Stimulated activated naive CD8-positive, alpha-beta T cell treated with anti-CD3 and anti-CD28 coated beads, Interleukin-15, Interleukin-2, amounts not matched to agents 100 U/mL and 50 U/mL, for 24 hours (primary cell): ENCODE data around the gene AUTS2.

Experiments
- ATAC-seq: fragments of 150-1000 bp; cut with Tn5 transposase; one replicate; pipeline ENCODE4 v1.10.0; 2021
- DNase-seq: peaks from one replicate; pipeline ENCODE4 v3.0.0; 2021

AUTS2 gene

DNA sequence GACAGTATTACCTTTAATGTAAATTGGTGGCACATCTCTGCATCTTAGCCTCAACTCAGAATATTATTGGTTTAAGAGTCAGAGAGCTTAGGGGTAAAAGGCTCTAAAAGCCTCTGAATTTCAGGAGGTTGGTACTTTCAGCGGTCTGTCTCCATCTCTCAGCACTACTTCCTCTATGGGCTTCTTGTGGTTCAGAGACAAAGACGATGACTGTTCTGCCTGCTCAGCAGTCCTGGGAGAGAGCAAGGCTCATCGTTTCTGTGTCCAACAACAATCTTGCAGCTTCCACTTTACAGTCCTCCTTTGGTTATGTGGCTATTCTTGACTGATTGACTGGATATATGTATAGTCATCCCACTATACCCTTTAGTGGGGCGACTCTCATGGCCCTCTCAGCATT is 394.7 kb downstream of the AUTS2 start:
- ATAC-seq = no peak
- no peak for DNase-seq

DNA sequence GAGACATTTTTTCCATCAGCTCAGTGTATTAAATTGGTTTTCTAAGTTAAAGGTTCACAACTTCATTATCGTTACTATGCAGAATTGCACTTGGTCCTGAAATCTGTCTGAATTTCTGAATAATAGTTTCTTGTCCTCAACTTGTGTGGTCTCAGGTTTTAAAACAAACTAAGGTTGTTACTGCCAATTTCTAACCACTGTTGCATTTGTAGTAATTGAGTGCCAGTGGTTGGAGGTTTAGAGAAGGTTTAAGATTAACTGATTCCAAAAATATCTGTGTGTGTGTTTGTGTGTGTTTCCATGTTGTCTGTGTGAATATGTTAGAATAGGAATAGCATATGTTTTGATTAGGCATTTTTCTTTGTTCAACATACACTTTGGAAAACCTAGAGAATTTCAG is 395.9 kb downstream of the AUTS2 start:
- ATAC-seq (no peak), DNase-seq (no peak)

DNA sequence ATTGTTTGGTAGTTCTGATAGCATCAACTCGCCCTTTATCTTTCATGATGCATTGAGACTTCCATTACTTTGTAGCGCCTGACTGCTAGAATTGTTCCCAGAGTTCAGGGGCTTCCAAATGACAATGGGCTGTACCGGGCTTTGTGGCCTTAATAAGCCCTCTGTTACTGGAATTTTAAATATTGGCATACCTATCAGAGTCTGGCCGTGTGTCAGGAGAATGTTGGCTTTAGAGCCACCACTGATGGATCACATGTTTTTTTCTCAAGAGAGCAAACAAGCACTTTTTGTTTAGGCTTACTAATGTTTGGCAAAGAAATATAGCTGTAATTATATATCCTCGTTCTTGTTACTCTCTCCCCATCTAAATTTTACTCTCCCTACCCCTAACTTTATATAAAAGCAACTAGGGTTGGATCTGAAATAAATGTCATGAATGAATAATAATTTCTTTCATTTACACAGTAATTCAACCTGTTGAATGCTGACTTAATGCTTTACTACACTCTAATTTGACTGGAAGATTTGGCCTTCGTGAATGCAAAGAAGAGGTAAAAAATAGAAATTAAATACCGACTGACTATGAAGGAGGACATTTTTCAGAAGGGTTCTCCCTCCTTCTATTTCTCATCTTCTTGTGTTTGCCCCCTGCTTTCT is 396.7 kb downstream of the AUTS2 start:
- ATAC-seq (no peak), DNase-seq (no peak)

DNA sequence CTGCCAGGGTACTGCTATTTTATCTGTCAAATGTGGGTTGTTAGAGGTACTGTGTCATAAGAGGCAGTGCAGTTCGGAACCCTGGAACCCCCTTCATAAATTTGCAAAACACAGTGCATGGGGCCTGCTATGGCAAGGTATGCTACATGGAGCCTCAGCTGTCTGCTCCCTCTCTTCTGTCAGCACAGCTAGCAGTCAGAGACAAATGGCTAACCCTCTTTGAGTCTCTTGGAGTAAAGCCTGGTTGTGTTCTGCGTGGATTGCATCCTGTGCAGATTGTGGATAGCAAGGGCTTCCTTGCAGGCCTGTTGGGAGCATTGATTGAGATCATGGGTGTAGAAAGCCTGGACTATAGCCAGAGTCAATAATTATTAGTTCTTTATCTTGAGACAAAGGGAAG is 397.8 kb downstream of the AUTS2 start:
- ATAC-seq (no peak), DNase-seq (no peak)

DNA sequence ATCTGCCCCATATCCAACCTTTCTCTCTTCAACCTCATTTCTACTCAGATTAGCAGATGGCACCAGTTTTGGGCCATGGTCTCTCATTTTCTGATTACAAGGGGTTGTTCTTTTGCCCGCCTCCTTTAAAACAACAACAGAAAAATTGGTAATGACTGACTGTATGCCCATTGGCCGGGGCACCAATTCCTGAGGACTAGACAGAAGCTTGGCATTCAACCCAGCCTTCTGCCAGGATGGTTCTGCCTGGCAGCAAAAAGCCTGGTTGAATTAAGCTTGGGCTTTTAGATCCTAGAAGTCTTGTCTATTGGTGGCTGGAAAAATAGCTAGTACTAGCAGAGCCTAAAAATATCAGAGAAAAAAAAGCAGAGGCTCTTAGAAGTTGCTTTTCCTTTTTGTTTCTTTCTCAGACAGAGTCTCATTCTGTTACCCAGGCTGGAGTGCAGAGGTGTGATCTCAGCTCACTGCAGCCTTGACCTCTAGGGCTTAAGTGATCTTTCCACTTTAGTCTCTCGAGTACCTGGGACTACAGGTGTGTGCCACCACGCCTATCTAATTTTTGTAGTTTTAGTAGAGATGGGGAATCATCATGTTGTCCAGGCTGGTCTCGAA is 402.6 kb downstream of the AUTS2 start:
- ATAC-seq (no peak), DNase-seq (no peak)

DNA sequence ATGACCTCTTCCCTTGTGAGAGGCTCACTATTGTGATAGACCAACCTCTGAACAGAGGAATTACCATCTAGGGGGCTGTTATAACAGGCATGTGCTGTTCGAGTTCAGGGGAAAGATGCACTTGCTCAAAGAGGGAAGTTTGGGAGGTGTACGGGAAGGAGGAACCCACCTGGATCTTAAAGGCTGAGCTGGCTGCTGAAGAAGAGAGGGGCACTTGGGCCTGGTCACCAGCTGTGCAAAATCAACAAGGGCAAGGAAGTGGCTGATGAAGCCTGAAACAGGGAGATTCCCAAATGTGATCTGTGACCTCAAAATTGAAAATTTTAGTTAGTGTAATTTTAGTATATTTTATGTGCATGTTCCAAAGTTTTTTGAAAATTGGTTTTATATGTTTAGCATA is 407.2 kb downstream of the AUTS2 start:
- DNase-seq (no peak), ATAC-seq (no peak)

DNA sequence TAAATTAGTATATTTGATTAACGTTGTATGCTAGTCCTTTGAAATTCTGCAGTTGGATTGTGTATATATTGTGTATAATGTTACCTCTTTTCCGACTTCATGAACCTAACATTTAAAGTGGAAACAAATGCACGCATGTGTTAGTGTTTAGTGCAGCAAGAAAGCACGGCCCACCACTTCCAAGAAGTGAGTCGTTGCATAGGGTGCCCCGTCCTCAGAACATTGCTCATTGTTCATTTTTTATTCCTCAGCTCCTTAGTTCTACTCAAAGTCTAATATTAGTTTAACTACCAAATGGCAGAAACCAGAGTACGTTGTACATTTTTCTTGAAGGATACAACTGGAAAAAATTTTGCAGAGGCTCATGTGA is 407.6 kb downstream of the AUTS2 start:
- DNase-seq (no peak), ATAC-seq (no peak)

DNA sequence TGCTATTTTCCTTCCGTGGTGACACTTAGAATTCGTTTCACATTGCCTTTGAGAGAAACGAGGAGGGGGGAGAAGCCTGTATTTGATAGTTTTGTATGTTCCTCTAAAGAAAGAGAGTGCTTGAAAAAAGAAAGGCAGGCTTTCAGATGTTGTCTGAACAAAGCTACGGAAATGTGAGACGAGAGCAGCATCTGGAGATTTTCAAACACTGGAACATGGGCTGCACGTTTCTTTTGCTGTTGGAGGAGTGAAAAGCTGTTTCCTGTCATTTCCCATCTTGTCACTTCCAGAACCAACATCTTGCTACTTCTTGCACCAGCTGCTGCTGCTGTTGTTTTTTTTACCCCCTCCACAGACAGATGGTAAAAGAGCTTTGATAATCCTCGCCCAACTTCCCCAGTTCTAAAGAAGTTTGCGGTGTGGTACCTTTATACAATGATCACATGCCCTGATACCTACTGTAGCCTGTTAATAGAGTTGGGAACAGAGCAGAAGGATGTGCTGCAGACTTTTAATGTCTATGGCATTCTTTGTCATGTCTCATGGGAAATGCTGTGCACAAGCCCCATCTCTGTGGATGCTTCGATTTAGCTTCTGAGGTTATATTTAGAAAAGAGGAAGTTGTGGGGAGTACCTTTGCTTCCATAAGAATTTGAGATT is 408.1 kb downstream of the AUTS2 start:
- DNase-seq (no peak), ATAC-seq (no peak)

DNA sequence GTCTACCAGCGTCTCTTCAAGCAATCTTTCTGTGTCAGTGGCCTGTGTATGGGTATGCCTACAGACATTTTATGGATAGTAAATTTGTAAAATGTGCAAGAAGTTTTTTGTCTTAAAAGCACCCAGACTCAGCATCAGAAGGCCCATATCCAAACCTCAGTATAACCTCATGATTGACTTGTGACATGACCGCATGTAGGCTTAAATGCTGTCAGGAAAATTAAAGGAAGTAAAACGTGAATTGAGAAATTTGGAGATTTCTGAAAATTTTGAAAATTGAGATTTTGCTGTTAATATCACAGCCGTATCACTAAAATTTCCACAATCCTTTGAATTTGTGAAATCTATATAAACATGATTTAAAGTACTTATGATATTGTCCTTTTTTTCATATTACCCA is 410.2 kb downstream of the AUTS2 start:
- ATAC-seq (no peak), DNase-seq (no peak)

DNA sequence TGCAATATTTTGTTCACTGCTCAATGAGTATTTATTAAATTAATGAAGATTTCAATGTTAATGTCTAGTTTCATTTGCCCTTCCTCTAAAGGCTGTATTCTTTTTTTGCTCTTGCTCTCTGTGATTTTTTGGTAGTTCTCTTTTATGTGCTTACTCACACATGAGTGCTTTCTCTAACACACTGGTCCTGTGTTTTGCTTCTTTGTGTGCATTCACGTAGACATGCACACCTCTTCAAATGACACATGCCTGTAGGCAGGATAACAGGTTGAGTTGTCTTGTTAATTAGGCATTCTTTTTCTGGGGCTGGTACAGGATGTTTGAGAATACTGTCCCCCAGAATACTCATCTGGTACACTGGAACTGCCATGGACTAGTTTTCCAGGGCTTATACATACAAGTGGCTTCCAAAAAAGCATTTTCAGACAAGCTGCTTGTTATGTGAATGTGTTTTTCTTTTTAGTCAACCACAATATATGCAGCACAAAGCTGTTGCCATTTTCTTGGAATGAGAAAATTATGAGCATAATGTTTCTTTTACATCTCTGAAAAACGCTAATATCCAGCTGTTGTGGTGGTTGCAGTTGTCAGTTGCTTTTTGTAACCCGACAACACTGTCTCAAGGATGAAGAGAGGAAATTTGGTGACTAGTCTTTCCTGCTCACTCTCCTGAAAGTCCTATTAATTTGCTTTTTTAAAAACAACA is 416.4 kb downstream of the AUTS2 start:
- no peak for DNase-seq
- no peak for ATAC-seq

DNA sequence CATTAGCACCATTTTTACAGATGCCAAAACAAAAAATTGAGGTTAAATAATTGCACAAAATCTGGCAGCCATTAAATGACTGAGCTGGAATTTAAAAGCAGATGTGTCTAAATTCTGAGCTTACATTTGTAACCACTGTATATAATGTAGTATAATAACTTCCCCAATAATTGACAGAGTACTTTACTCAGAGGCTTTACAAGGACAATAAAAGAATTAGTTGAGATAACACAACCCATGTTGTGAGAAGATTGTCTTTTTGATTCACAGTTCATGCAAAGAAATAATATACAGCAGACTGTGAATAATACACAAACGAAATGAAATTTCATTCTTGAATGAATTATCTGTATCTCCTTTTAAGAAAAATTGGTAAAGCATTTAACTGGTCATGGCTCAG is 417.1 kb downstream of the AUTS2 start:
- no peak for ATAC-seq

DNA sequence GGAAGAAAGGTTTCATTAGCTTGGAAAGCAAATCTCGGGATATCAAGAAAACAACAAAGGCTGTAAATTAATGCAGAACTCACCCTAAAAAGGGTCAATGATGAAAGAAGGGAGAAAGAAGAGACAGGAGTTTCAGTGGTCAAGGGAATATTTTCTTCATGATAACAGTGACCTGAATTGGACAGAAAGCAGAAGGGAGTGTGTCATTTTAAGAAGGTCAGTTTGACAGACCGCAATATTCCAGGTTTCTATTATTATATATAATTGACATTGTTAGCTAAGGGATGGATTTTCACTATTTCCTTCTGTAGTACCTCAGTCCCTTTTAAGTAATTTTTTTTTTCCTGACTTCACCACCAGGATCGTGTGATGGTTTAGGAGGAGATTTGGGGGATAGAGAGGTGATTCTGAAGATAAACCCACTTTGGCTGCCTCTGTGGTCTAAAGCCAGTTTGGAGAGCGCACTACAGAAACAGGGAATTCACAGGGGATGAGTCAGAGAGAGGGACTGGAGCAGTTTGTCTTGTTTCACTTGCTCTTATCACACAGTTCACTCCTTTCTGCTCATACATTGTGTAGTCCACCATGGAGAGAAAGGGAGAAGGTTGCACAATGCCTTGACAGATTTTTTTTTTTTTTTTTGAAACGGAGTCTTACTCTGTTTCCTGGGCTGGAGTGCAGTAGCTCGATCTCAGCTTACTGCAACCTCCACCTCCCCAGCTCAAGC is 417.9 kb downstream of the AUTS2 start:
- DNase-seq (no peak), ATAC-seq (no peak)

More for the DNA sequence above, 417.1 kb downstream of the AUTS2 start:
- DNase-seq = no peak

DNA sequence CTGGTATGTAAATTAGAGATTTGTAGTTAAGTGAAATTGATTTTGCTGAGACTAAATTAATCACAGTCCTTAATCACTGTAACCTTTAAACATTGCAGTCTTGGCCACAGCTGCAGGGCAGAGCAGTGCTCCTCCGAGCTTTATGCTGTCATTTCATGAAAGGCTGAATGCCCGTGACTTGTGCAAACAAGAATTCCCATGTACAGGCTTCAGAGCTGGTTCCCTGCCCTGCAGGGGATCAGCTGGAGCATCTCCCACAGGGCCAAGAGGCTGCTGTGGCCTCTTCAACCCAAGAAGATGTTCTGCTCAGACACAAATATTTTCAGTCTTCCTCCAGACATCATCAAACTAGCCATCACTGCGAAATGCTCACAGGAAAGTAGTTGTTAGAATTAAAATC is 419.1 kb downstream of the AUTS2 start:
- DNase-seq = no peak
- no peak for ATAC-seq

DNA sequence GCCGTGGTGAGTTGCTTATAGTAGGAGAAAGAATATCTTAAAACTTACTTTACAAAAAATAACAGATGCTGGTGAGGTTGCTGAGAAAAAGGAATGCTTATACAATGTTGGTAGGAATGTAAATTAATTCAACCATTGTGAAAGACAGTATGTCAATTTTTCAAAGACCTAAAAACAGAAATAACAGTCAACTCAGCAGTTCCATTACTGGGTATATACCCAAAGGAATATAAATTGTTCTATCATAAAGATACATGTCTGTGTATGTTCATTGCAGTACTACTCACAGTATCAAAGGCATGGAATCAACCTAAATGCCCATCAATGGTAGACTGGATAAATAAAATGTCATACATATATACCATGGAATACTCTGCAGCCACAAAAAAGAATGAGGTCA is 420.4 kb downstream of the AUTS2 start:
- no peak for ATAC-seq

DNA sequence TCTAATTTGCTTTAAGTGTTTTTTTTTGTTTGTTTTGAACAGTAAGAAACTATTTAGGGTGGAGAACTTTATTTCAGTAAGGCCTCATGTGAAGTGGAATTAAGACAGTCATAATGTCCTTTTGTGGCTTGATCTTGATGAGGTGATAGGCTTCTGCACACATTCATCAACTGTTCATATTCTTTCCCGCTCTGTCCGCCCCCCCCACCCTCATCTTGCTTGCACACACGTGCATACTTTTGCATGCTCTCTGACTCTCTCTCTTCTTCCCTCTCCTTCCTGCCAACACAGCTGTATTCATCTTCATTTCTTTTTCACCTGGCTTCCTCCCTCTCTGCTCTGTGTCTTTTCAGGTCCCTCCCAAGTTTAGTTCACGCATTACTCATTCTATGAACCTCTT is 429.6 kb downstream of the AUTS2 start:
- ATAC-seq (no peak), DNase-seq (no peak)

More for the DNA sequence above, 420.4 kb downstream of the AUTS2 start:
- DNase-seq = no peak

DNA sequence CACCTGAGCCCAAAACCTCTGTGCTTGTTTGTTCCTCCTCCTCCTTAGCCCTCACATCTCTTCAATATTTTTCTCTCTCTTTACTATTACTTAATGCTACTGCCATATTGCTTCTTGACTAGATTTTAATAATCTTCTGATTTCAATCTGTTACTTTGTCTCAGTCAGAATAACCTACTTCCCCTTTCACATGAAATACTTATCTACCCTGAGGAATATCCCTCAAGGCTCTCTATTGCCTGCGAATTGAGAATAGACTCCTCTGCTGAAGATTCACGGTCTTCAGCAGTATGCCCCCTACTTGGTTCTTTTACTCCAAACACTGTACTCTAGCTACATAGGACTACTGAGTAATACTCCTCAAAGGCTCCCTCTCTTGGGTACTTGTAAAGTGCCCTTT is 430.3 kb downstream of the AUTS2 start:
- no peak for ATAC-seq
- no peak for DNase-seq

DNA sequence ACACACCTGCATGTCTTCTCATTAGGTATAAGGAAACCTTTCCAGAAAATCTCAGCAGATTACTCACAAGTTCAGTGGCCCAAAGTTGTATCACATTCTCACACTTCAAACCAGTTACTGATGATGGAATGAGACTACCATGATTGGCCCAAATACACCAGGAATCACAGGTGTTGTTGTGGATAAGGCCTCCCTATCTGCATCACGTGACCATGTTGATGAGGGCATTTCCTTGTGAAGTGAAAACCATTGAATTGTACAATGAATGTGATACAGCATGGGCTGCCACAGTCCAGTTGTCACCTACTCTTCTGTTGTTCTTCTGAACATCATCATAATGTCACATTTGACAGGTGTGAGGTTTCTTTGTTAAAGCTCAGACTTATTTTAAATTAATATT is 431.7 kb downstream of the AUTS2 start:
- no peak for DNase-seq
- no peak for ATAC-seq

DNA sequence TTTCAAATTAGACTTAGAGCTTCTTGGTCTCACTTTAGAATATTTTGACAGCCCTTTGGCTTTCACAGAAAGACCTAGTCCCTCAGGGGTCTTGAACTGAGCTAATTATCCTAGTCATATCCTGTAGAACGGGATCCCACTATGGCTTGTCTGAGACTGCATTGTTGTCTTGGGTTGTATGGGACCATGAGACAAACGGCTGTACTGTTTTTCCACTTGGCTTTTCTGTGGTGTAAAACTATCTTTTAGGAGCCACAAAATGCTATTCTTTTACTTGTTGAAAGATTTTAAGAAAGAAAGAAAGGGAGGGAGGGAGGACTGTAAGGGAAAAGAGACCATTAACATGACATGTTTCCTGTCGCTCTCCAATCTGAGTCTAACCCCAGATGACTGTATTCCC is 432.5 kb downstream of the AUTS2 start:
- no peak for DNase-seq
- ATAC-seq = no peak

DNA sequence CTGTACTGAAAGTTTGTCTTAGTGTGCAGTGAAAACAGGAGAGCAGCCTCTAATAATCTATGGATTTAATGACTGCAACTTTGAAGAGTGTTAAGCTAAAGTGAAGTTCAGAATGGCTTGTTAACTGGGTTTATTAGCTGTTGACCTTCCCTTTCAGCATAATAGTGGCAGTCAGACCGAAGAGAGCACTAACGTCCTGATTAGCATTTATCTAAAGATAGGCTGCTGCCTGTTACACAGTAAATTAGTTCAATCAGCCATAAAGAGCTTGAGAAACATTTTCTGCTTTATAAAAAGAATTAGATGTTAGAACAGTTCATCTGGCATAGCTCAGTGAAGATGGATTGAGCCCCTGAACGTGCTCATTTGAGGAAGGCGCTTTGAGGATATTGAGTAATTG is 433.0 kb downstream of the AUTS2 start:
- DNase-seq (no peak), ATAC-seq (no peak)

DNA sequence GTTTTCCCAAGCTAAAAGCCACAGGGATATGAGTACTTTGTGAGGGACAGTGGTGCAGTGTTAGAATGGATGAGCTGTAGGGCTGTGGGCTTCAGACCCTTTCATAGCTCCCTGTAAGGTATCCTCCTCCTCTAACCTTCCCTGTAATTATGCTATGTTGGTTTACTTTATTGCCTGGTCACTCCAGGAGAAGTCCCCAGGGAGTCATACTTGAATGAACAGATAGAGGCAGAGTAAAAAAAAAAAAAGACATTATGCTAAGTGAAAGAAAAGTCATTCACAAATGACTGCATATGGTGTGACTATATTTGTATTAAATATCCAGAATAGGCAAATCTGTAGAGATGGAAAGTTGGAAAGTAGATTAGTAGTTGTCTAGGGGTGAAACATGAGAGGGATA is 434.4 kb downstream of the AUTS2 start:
- no peak for ATAC-seq
- no peak for DNase-seq

DNA sequence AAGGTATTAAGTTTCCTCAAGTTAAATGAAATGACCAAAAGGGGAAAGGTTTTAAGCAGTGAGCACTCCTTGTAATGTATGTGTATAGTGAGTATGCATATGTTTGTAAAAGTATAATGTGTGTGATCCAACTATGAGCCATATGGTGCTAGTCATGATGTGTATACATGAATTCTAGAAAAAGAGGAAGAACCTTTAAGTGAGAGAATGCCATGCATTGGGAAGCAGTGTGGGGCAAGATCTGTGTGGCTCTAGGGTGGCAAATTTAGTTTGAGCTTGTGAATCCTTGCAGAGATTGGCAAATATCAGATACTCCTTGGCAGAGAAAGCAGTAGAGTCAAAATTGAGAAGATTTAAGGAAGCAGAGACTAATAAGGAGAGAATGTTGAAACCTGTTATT is 435.0 kb downstream of the AUTS2 start:
- ATAC-seq (no peak), DNase-seq (no peak)

DNA sequence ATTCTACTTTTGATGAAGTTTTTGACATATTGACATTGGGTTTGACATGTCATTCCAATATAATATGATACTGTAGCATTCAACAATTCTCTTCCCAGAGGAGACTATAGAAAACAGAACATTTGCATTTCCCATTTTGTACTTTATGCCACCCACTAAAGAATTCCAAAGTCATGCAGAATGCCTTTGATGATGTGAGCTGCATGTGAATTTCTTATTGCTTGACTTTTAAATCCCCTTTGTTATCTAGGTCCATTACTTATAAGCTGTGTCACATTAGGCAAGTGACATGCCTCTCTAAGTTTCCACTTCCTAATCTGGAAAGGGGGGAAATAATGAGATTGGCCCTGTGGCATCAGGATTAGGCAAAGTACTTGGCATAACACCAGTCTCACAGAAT is 436.7 kb downstream of the AUTS2 start:
- DNase-seq = no peak

DNA sequence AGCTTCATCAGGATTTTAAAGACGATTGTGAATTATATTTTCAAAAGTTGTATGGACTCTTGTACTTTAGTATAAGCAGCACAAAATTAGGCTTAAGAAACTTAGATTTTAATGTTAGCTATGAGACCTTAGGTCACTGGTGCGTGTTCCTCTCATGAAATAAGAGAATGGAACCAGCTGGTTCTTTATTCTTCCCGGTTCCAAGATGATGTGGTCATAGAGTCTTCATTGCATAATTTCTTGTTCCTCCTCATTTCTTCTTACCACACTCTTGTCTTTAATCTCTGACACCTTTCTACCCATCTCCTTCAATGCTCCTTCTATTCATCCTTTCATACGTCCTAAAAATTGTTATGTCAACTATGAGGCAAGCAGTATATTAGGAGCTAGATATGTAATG is 437.2 kb downstream of the AUTS2 start:
- ATAC-seq (no peak), DNase-seq (no peak)

More for the DNA sequence above, 436.7 kb downstream of the AUTS2 start:
- ATAC-seq = no peak
